PC-3 (cell line): ENCODE results near the gene MYLK4.

Source experiments
- EZH2 ChIP-seq: fragments of 300-600 bp; sonication (generic); IDR thresholded peaks from one replicate; pipeline ENCODE4 v1.6.1; 2017; ENCODE audit warnings: antibody characterized with exemption, mild to moderate bottlenecking, low read length; ENCODE audit not compliant: unreplicated experiment
- EZH2phosphoT487 ChIP-seq: fragments of 300-600 bp; sonication (generic); IDR thresholded peaks from 2 replicates; pipeline ENCODE4 v1.6.1; 2018; ENCODE audit warnings: mild to moderate bottlenecking, antibody characterized with exemption, low read length, borderline replicate concordance
- TF ChIP-seq, protein P1 (sequence below): fragments of 300-600 bp; sonication (generic); conservative IDR thresholded peaks from 2 replicates; pipeline ENCODE4 v1.5.1; 2017; ENCODE audit warnings: antibody characterized with exemption, low read depth, mild to moderate bottlenecking, low read length

- TF ChIP-seq EZH2 (no peak), EZH2phosphoT487 (no peak)
- TF ChIP-seq, protein P1, sequence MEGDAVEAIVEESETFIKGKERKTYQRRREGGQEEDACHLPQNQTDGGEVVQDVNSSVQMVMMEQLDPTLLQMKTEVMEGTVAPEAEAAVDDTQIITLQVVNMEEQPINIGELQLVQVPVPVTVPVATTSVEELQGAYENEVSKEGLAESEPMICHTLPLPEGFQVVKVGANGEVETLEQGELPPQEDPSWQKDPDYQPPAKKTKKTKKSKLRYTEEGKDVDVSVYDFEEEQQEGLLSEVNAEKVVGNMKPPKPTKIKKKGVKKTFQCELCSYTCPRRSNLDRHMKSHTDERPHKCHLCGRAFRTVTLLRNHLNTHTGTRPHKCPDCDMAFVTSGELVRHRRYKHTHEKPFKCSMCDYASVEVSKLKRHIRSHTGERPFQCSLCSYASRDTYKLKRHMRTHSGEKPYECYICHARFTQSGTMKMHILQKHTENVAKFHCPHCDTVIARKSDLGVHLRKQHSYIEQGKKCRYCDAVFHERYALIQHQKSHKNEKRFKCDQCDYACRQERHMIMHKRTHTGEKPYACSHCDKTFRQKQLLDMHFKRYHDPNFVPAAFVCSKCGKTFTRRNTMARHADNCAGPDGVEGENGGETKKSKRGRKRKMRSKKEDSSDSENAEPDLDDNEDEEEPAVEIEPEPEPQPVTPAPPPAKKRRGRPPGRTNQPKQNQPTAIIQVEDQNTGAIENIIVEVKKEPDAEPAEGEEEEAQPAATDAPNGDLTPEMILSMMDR, result no peak
Observed at GRCh38 chr6:2772840-2773239, 22.1 kb upstream of the MYLK4 start.
